Chondrocyte (in vitro differentiated cells): ENCODE data around the gene PAQR7. TPM values are rescaled to one million over a fixed set of nuclear protein-coding genes. Genes with fewer than 3 reads are reported as not detected.

Experiments used
- DNase-seq: peaks from one replicate; pipeline ENCODE4 v3.0.0; 2021; ENCODE audit warnings: mixed read lengths, low spot score
- H3K27ac Mint-ChIP-seq: one replicate; pipeline ENCODE4 v1.8.0; 2021; ENCODE audit warnings: mild to moderate bottlenecking, moderate library complexity, mixed read lengths; ENCODE audit not compliant: unreplicated experiment
- H3K27me3 Mint-ChIP-seq: 2 replicates; pipeline ENCODE4 v1.8.0; 2021; ENCODE audit warnings: low read depth, mixed read lengths
- H3K36me3 Mint-ChIP-seq: 2 replicates; pipeline ENCODE4 v1.8.0; 2021; ENCODE audit warnings: low read depth, mixed read lengths
- H3K4me1 Mint-ChIP-seq: 2 replicates; pipeline ENCODE4 v1.8.0; 2021; ENCODE audit warnings: low read depth, mild to moderate bottlenecking, mixed read lengths
- H3K4me3 Mint-ChIP-seq: one replicate; pipeline ENCODE4 v1.8.0; 2021; ENCODE audit warnings: mild to moderate bottlenecking, moderate library complexity, mixed read lengths; ENCODE audit not compliant: unreplicated experiment
- H3K9me3 Mint-ChIP-seq: 2 replicates; pipeline ENCODE4 v1.8.0; 2021; ENCODE audit warnings: low read depth, mixed read lengths
- CTCF ChIP-seq: fragments of 200-600 bp; sonication (generic); IDR thresholded peaks from 2 replicates; pipeline ENCODE4 v1.5.0; 2021; ENCODE audit warnings: antibody characterized with exemption, mild to moderate bottlenecking, moderate library complexity
- total RNA-seq: library from RNA; stranded (reverse); gene quantifications from 3 replicates; pipeline ENCODE4 v1.2.1, GENCODE V29; 2021

Gene PAQR7
- total RNA-seq, 1 donor from 2014 or later = 15.1 TPM

- H3K4me3 Mint-ChIP-seq = peak overlapping the region; percentile 98
- H3K9me3 Mint-ChIP-seq = no peaks in the 10 kb centered on the region
- DNase-seq = peak; percentile 79
- peaks cover 35% of the 10 kb centered on the region for H3K4me1 Mint-ChIP-seq
- peak overlapping the region; percentile 99 for H3K27ac Mint-ChIP-seq
- TF ChIP-seq CTCF = no peak
- peaks cover under 1% of the 10 kb centered on the region for H3K36me3 Mint-ChIP-seq
- H3K27me3 Mint-ChIP-seq = no peaks in the 10 kb centered on the region
Measured at GRCh38 chr1:25820247-25821111, 55.0 kb downstream of the PAQR7 start.

- DNase-seq = peak; percentile 88
- peak within 1 kb of the TSS; percentile 99 for H3K27ac Mint-ChIP-seq
- no peaks in the 10 kb centered on the region for H3K9me3 Mint-ChIP-seq
- H3K4me3 Mint-ChIP-seq = peak within 1 kb of the TSS; percentile 98
- peaks cover 35% of the 10 kb centered on the region for H3K4me1 Mint-ChIP-seq
- no peaks in the 10 kb centered on the region for H3K27me3 Mint-ChIP-seq
- TF ChIP-seq CTCF = no peak
- H3K36me3 Mint-ChIP-seq = peaks cover 2% of the 10 kb centered on the region
Measured at GRCh38 chr1:25819491-25820246, 55.8 kb downstream of the PAQR7 start, which contains the start of gene MTFR1L. Gene MTFR1L, plus strand, starts transcription at chr1:25819954. Its CDS starts 3,151 bp downstream, at chr1:25823105.

- DNase-seq = no peak
- Mint-ChIP-seq H3K36me3 (peaks cover 2% of the 10 kb centered on the region), H3K4me3 (peak overlapping the region; percentile 98), H3K27ac (peak overlapping the region; percentile 99), H3K4me1 (peaks cover 35% of the 10 kb centered on the region), H3K27me3 (no peaks in the 10 kb centered on the region), H3K9me3 (no peaks in the 10 kb centered on the region)
- TF ChIP-seq CTCF = no peak
Measured at GRCh38 chr1:25818569-25818968, 56.9 kb downstream of the PAQR7 start.

GRCh38 chr1:25817840-25818501 is 57.5 kb downstream of the PAQR7 start:
- peak overlapping the region; percentile 99 for H3K27ac Mint-ChIP-seq
- peaks cover 35% of the 10 kb centered on the region for H3K4me1 Mint-ChIP-seq
- DNase-seq = peak; percentile 69
- no peaks in the 10 kb centered on the region for H3K9me3 Mint-ChIP-seq
- peak; percentile 35 for TF ChIP-seq CTCF
- H3K4me3 Mint-ChIP-seq = peak overlapping the region; percentile 98
- H3K27me3 Mint-ChIP-seq = no peaks in the 10 kb centered on the region
- peaks cover 2% of the 10 kb centered on the region for H3K36me3 Mint-ChIP-seq
